ENCODE results near the gene USH2A. TPM values are rescaled to one million over a fixed set of nuclear protein-coding genes. Genes with fewer than 3 reads are reported as not detected.

Gene USH2A
- total RNA-seq, 4 donors from 2014 or later, result 0.08 to 0.18 TPM; not detected in 2

DNA sequence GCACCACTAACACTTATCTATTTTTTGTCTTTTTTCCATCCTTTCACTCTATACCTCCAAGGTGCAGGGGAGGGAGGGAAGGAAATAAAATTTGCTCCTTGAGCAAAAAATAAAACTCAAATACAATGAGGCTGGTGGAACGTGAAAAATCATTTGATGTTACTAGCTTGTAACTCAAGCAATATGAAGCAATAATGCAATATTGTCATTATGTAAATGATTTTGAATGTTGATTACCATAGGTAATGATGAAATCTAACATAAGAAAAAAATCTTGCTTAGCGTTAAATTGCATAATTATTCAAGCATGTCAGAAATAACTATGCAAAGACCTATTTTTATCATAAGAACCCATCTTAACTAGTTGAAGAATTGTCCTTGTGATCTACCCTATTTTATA is 578.5 kb downstream of the USH2A start:
- no peak overlapping the region for H3K4me3 ChIP-seq
- no peaks in the 10 kb centered on the region for H3K9me3 ChIP-seq
- DNase-seq (ENCODE audit: low spot score in 2 of 2), result no peak
- no peak overlapping the region for H3K27ac ChIP-seq
- H3K27me3 ChIP-seq, result no peaks in the 10 kb centered on the region
- no peaks in the 10 kb centered on the region for H3K4me1 ChIP-seq
- H3K36me3 ChIP-seq, result no peaks in the 10 kb centered on the region
- no peak for TF ChIP-seq POLR2A (IDR thresholded peaks at IDR 0.05)
- TF ChIP-seq CTCF (IDR thresholded peaks at IDR 0.05), result no peak
- no peak for TF ChIP-seq POLR2AphosphoS5 (IDR thresholded peaks at IDR 0.05)
- TF ChIP-seq EP300 (IDR thresholded peaks at IDR 0.05), result no peak
- whole genome bisulfite sequencing, result 82% methylated on average over 2 of the region's 2 CpGs

- no peak for DNase-seq (ENCODE audit: low spot score in 2 of 2)
- Histone ChIP-seq H3K36me3 (no peaks in the 10 kb centered on the region), H3K27me3 (no peaks in the 10 kb centered on the region), H3K4me1 (no peaks in the 10 kb centered on the region), H3K4me3 (no peak overlapping the region), H3K27ac (no peak overlapping the region), H3K9me3 (no peaks in the 10 kb centered on the region)
- WGBS, result 50% methylated on average over 4 of the region's 4 CpGs
- TF ChIP-seq POLR2A (IDR thresholded peaks at IDR 0.05) (no peak), EP300 (IDR thresholded peaks at IDR 0.05) (no peak), POLR2AphosphoS5 (IDR thresholded peaks at IDR 0.05) (no peak), CTCF (IDR thresholded peaks at IDR 0.05) (no peak)
Observed at GRCh38 chr1:215844266-215844665, 579.0 kb downstream of the USH2A start.

DNA sequence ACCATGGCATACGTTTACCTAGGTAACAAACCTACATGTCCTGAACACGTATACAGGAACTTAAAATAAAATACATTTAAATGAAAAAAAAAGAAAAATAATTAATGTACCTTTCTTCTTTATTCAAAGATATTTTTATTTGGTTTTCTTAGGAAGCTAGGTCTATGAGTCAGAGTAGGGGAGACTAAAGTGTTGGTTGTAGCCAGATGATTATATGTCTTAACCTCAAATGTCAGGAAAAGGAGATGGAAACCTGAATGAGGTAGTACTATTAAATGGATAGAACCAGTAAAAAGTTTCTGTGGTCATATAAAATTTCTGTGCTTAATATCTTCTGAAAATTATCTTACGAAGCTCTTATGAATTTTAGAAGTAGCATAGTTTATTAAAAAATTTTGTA is 580.3 kb downstream of the USH2A start:
- Histone ChIP-seq H3K27me3 (no peaks in the 10 kb centered on the region), H3K4me1 (no peaks in the 10 kb centered on the region), H3K4me3 (no peak overlapping the region), H3K27ac (no peak overlapping the region), H3K9me3 (no peaks in the 10 kb centered on the region), H3K36me3 (no peaks in the 10 kb centered on the region)
- WGBS, result 87% methylated on average over 3 of the region's 3 CpGs
- TF ChIP-seq CTCF (IDR thresholded peaks at IDR 0.05) (no peak), EP300 (IDR thresholded peaks at IDR 0.05) (no peak), POLR2AphosphoS5 (IDR thresholded peaks at IDR 0.05) (no peak), POLR2A (IDR thresholded peaks at IDR 0.05) (no peak)
- DNase-seq (ENCODE audit: low spot score in 2 of 2), result no peak

DNA sequence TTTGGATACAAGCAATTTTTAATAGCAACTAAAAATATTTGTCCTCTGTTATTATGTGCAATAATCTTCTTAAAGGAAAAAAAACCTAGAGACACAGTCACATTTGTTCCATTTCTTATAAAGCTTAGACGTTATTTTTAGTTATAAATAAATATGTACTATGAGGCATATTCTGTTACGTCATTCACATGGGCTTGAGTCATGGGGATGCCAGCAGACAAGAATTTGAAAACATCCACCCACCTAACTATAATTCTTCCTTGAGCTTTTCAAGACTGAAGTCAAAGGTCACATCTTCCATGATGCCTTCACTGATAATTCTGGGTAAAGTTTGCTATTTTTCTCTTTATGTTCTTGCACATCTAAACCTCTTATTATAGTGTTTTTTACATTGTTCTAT is 587.3 kb downstream of the USH2A start:
- TF ChIP-seq CTCF (IDR thresholded peaks at IDR 0.05) (no peak), POLR2AphosphoS5 (IDR thresholded peaks at IDR 0.05) (no peak), EP300 (IDR thresholded peaks at IDR 0.05) (no peak)
- Histone ChIP-seq H3K9me3 (no peaks in the 10 kb centered on the region), H3K27me3 (no peaks in the 10 kb centered on the region), H3K4me1 (no peaks in the 10 kb centered on the region), H3K27ac (no peak overlapping the region), H3K4me3 (no peak overlapping the region), H3K36me3 (no peaks in the 10 kb centered on the region)
- DNase-seq (ENCODE audit: low spot score in 2 of 2), result no peak
- WGBS, result 65% methylated on average over 2 of the region's 2 CpGs

DNA sequence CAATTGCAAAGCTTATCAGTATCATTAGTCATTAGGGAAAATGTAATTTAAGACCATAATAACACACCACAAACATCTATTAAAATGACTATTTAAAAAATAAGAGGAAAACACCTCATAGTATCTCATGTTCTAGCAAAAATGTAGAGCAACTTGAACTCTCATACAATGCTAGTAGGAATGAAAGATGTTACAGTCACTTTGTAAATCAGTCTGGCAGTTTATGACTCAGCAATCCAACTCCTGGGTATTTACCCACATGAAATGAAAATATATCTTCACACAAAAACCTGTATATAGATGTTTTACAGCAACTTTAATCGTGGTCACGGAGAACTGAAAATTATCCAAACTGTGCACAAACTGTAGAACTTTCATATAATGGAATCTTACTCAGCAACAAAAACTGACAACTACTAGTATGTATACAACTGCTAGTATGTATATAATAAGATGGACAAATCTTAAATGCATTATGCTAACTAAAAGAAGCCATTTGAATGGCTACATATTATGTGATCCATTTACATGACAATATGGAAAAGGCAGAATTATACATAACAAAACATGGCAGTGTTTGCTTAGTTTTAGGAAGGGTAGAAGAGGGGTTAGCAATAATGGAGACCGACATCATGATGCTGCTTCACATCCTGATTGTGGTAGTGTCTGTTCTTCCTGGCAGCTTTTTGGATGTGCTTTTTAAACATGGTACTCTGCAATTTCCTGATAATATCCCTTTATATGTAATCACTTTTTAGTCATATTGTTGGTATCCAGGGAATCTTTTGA is 589.1 kb downstream of the USH2A start:
- Histone ChIP-seq H3K27me3 (no peaks in the 10 kb centered on the region), H3K27ac (no peak overlapping the region), H3K9me3 (no peaks in the 10 kb centered on the region), H3K4me1 (no peaks in the 10 kb centered on the region), H3K36me3 (no peaks in the 10 kb centered on the region), H3K4me3 (no peak overlapping the region)
- TF ChIP-seq POLR2A (IDR thresholded peaks at IDR 0.05), result no peak
- no peak for TF ChIP-seq POLR2AphosphoS5 (IDR thresholded peaks at IDR 0.05)
- TF ChIP-seq EP300 (IDR thresholded peaks at IDR 0.05), result no peak
- TF ChIP-seq CTCF (IDR thresholded peaks at IDR 0.05), result no peak
- DNase-seq (ENCODE audit: low spot score in 2 of 2), result no peak
- WGBS, result 78% methylated on average over 3 of the region's 3 CpGs
